ENCODE results near the gene SRGAP1. TPM values are rescaled to one million over a fixed set of nuclear protein-coding genes. Genes with fewer than 3 reads are reported as not detected.

Gene SRGAP1
- total and polyA plus RNA-seq, 9 of the 15 experiments (the other 6 are each of a cell fraction or from before 2014, with no cell fraction given), result 0.01 to 0.13 (median 0.04) TPM; not detected in 3

DNA sequence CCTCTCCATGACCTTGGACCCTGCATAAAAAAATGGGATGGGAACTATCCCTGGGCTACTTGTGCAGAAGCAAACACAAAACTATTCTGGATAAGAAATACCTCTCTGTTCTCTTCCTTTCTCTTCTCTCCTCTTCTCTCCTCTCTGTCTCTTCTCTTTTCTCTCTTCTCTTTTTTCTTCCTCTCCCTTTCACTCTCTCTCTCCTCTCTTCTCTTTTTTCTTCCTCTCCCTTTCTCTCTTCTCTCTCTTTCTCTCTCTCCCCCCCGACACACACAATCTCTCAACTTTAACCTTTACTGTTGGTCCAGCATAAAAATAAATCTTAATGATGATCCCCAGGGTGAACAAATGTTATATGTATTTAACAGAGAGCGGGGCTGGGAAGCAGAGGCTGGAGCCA is 141.4 kb downstream of the SRGAP1 start:
- ChIA-PET POLR2A (no interaction called here), CTCF (ENCODE audit: low intra/inter-chr PET ratio) (no interaction called here)
- H3K4me1 ChIP-seq (replicated peaks in 1 of 2; ENCODE audit: control insufficient read depth in 2 of 2, insufficient read depth in 2 of 2, low read length in 2 of 2), result no peaks in the 10 kb centered on the region
- H3K4me2 ChIP-seq (ENCODE audit: insufficient read depth, low read length), result no peak overlapping the region
- no peaks in the 10 kb centered on the region for H3K9me1 ChIP-seq (ENCODE audit: control insufficient read depth, insufficient read depth, low read length)
- no peak overlapping the region for H2AFZ ChIP-seq (ENCODE audit: low read depth, low read length)
- in situ Hi-C loops (cut with MboI) (no loop called here), intact Hi-C loops (cut with micrococcal nuclease) (no loop called here)
- no peaks in the 10 kb centered on the region for H3K9me3 ChIP-seq (replicated peaks; ENCODE audit: control insufficient read depth, insufficient read depth, low read depth, low read length)
- 0% methylated on average over 2 of the region's 2 CpGs for whole genome bisulfite sequencing (ENCODE audit: insufficient coverage, low coverage, missing lambda C conversion rate)
- H3K9ac ChIP-seq (ENCODE audit: insufficient read depth in 1 of 2, low read depth in 2 of 2, low read length in 2 of 2), result no peak overlapping the region
- TF ChIP-seq HDAC1 (IDR thresholded peaks at IDR 0.05) (no peak), MITF (IDR thresholded peaks at IDR 0.05) (no peak), DACH1 (IDR thresholded peaks at IDR 0.05; ENCODE audit: partially characterized antibody) (no peak), CHD1 (IDR thresholded peaks at IDR 0.05; ENCODE audit: low read length) (no peak)
- TF ChIP-seq, protein P1, sequence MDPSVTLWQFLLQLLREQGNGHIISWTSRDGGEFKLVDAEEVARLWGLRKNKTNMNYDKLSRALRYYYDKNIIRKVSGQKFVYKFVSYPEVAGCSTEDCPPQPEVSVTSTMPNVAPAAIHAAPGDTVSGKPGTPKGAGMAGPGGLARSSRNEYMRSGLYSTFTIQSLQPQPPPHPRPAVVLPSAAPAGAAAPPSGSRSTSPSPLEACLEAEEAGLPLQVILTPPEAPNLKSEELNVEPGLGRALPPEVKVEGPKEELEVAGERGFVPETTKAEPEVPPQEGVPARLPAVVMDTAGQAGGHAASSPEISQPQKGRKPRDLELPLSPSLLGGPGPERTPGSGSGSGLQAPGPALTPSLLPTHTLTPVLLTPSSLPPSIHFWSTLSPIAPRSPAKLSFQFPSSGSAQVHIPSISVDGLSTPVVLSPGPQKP (CRISPR knock-in tag; IDR thresholded peaks at IDR 0.05), result no peak
- BruUV-seq (replicated peaks), result no TSS peak
- H3K4me3 ChIP-seq, result no peak overlapping the region
- no peaks in the 10 kb centered on the region for H4K20me1 ChIP-seq (replicated peaks; ENCODE audit: control insufficient read depth, insufficient read depth, low read length)
- no peaks in the 10 kb centered on the region for H3K36me3 ChIP-seq (ENCODE audit: control insufficient read depth, insufficient read depth, low read length)
- DNase-seq (ENCODE audit: extremely low read depth in 1 of 4, low spot score in 3 of 4) (no peak), ATAC-seq (no peak), FAIRE-seq (no peak)
- peaks cover 0 to 4% of the 10 kb centered on the region in 2 experiments; a peak in 1 of 5 replicates for H3K27me3 ChIP-seq (ENCODE audit: control insufficient read depth in 2 of 2, insufficient read depth in 2 of 2, low read length in 2 of 2)
- H3K79me2 ChIP-seq (ENCODE audit: control insufficient read depth, insufficient read depth, low read length), result no peaks in the 10 kb centered on the region
- H3K27ac ChIP-seq (ENCODE audit: extremely low read depth, low read depth, low read length), result no peak overlapping the region

Measured in K562 (cell line).